ENCODE results near the gene MERTK. TPM values are rescaled to one million over a fixed set of nuclear protein-coding genes. Genes with fewer than 3 reads are reported as not detected.
A peak's percentile ranks its signal among the peaks of the same experiment; 100 is the strongest.
"Not testable (repeated sequence)": the region's sequence is repeated elsewhere in the genome, so short reads cannot be mapped to it uniquely, and the experiment has no call there.

The MERTK gene
- total RNA-seq, 1 experiment from 2014 or later: 0.25 TPM

DNA sequence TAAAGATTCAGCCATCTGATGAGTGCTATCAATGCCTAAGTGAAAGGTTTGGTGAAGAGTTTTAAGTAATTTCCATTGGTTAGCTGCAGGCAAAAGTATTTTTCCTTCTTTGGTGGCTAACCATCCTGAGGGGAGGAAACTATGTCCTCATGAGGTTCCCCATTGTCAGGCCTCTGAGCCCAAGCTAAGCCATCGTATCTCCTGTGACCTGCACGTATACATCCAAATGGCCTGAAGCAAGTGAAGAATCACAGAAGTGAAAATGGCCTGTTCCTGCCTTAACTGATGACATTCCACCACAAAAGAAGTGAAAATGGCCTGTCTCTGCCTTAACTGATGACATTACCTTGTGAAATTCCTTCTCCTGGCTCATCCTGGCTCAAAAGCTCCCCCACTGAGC is 141.7 kb downstream of the MERTK start:
- not testable (repeated sequence) for DNase-seq (ENCODE audit: low read depth)

DNA sequence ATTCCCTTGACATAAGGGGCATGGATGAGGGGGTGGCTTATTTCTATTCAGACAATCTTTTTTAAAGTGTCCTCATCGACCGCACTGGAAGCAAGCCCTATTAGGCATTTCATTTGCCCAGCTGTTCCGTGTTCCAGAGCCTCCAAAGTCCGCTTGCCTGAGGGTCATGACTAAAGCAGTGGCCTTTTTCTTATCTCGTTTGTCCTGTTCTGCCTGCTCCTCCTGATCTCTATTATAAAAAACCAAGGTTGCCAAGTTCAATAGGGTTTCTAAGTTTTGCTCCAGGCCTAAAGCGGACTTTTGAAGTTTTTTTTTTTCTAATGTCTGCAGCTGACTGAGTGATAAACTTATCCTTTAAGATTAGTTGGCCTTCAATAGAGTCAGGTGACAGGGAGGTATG is 143.1 kb downstream of the MERTK start:
- not testable (repeated sequence) for DNase-seq (ENCODE audit: low read depth)

DNA sequence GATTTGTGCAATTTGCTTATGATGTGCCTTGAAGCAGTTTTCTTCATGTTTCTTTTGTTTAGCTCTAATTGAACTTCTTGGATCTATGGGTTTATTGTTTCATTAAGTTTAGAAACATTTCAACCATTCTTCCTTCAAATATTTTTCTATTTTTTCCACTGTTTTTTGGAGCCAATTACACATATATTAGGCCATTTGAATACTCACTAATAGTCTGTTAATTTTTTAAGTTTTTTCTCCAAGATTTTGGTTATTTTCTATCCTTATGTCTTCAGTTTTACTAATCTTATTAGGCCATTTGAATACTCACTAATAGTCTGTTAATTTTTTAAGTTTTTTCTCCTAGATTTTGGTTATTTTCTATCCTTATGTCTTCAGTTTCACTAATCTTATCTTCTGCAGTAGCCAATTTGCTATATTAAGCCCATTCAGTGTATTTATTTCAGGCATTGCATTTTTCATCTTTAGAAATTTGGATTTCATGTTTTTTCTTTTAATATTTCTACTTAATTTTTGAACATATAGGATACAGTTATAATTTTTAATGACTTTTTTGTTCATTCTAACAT is 147.1 kb downstream of the MERTK start:
- DNase-seq (ENCODE audit: low read depth): no peak

DNA sequence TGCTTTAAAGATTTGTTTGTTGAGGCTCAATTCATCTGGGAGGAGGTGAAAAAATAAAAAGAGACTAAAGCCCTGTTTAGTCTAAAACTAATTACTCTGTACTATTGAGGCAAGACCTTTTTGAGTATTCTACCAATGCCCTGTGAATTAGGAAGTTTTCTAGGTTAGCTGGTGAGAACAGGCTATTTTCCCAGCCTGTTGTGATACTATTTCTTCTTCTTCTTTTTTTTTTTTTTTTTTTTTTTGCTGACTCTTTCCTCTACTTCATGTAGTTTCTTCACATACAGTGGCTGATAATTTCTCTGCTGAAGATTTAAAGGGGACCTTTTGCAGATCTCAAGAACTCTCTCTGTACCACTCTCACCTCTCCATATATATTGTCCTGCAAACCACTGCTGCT is 147.8 kb downstream of the MERTK start:
- no peak for DNase-seq (ENCODE audit: low read depth)

DNA sequence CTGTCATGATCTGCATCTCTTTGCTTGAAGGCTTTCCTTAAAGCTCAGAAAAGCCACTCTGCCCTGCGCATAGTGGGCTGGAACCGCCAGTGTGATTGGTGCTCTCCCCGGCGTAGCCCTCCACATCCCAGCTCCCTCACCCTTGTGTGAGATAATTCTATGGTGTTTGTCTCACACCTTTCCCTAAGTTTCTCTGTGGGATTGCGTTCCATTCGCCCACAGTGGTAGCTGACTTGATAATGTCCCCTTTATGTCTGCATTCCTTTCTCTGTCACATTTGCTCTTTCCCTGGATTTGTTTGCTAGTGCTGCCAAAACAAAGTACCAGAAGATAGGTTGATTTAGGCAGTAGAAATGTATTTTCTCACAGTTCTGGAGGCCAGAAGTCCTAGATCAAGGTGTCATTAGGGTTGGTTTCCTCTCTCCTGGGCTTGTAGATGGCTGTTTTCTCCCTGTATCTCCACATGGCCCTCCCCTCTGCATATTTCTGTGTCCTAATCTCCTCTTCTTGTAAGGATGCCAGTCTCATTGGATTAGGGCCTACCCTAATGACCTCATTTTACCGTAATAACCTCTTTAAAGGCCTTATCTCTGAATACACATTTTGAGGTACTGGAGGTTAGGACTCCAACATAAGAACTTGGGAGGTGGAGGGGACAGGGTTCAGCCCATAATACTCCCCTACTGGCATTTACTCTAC is 149.3 kb downstream of the MERTK start:
- no peak for DNase-seq (ENCODE audit: low read depth)

DNA sequence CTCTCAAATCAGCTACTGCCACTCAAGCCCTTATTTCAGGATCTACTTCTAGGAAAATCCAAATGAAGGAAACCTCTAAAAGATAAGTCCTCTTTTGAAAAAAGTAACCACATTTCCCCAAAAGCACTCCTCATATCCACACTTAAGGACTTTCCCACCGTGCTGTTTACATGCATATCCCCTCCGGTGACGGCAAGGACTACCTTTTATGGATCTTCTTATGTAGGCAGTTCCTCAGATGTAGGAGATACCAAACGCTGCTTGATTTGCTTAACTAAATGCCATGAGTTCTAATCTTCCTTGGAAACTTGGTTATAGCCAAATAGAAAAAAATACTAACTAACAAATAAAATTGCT is 149.8 kb downstream of the MERTK start:
- no peak for DNase-seq (ENCODE audit: low read depth)

DNA sequence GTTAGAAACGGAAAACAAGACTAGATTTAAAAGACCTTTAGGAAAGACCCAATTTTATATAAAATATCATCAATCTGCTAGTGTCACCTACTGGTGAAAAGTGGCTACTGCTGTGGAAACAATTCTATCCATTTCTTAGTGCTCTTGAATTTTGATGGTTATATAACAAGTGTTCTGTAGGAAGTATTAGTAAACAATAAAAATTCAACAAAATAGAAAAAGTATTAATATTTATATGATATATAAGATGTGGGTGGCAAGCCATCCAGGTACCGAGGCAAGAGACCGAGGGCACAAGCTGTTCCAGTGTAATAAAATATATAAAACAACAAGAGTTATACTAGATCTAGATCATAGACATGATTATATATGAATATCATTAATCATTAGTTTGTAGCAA is 150.5 kb downstream of the MERTK start:
- peak; percentile 61 for DNase-seq (ENCODE audit: low read depth)

DNA sequence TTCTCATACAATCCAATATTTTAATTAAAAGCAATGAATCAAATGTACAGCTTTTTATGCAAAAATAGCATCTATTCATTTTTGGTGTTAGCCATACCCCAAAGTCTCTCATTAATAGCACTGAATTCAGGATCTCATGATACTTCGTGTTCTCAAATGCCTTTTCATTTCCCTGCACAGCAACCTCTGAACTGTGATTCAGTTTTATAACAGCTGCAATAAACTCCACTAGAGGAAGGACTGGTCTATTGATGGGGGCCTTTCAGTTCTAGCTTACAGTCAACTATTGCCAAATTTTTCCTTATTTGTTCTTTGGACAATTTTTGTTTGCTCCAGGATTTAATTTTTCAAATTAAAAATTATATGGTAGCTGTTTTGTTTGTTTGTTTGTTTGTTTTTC is 151.9 kb downstream of the MERTK start:
- no peak for DNase-seq (ENCODE audit: low read depth)

DNA sequence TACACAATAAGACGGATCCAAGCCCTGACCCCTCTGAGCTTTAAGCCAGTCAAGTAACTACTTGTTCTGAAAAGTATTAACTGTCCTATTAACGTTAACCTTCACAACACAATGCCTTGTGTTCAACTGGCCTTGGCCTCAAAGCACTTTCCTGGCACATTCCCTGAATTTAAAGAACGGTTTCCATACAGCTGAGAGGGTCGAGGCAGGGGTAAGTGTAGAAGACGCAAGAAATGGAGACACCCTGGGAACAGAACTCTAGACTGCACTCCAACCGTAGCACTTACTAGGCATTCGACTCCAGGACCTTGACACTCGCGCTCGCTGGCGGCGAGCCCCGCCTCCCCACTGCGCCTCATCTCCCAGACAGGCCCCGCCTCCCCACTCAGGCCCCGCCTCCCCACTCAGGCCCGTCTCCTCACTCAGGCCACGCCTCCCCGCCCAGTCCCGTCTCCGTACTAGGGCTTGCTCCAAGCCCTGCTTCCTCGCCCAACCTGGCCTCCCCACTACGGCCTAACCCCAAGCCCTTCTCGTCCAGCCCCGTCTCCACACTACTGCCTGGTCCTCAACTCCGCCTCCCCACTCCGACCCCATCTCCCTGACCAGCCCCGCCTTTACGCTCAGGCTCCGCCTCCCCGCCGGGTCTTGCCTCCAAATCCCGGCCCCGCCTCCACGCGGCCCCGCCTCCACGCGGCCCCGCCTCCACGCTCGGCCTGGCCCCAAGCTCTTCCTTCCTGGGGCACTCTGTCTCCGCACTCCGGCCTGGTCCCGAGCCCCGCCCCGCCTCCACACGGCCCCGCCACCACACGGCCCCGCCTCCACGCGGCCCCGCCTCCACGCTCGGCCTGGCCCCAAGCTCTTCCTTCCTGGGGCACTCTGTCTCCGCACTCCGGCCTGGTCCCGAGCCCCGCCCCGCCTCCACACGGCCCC is 155.8 kb downstream of the MERTK start:
- peak; percentile 92 for DNase-seq (ENCODE audit: low read depth)

DNA sequence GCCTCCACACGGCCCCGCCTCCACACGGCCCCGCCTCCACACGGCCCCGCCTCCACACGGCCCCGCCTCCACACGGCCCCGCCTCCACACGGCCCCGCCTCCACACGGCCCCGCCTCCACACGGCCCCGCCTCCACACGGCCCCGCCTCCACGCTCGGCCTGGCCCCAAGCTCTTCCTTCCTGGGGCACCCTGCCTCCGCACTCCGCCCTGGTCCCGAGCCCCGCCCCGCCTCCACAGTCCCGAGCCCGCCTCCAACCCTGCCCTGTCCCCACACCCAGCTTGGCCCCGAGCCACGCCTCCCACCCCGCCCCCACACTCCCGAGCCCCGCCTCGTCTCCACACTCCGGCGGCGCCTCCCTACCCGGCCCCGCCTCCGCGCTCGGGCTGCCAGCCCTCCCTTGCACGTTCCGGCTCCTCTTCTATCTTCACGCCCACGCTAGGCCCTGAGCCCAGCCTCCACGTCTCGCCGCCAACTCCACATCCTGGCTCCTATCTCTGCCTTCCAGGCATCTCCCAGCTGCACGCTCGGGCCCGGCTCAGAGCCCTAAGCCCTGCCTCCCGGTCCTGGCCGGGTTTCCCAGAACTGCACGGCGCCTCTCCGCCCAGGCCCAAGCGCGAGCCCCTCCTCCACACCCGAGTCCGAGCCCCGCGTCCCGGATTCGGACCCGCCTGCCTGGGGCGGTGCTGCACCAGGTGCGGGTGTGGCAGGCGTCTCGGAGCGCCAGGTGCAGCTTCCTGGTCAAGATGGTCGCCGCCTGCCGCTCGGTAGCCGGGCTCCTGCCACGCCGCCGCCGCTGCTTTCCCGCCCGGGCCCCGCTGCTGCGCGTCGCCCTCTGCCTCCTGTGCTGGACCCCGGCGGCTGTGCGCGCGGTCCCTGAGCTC is 156.7 kb downstream of the MERTK start, which contains the start of gene TMEM87B:
TMEM87B (plus strand) TSS at position 423 of the 883 bp plus-strand sequence; CDS start at position 746, 323 bp downstream.
- peak; percentile 94 for DNase-seq (ENCODE audit: low read depth)

DNA sequence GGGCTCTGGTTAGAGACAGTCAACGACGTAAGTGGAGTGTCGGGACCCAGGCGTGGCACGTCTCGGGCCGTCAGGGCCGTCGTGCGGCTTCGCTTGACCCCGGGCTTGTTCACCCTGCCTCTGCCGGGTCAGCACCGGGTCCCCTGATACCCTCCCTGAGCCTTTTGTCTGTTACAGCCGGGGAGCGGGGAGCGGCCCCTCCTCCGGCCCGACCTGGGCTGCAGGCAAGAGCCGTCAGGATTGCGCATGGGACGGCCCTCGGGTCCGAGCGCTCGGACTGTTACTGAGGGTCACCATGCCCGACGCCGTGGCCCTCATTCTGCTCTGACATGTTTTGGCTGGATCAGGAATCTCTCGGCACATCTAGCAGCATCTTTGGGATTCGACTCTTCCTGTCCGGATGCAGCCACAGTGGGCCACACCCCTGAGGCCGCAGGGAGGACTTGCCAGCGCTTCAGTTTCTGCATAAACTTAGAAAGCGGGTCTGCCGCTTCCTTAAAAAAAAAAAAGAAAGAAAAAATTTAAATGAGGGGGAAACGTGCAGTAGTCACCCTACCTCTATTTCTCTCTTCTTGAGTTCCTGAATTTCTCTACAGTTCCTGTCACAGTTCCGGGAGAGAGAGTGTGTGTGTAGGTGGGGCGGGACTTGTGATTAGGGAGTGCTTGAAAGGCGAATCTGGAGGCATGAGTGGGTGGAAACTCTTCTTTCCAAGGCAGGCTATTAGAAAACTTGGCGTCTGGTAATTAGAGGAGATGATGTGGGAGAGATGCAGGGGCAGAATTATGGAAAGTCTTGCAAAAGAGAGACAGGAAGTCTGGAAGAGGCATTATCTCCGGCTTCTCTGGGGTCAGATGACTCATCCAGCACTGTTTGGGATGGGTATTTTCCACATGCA is 157.6 kb downstream of the MERTK start:
- peak; percentile 91 for DNase-seq (ENCODE audit: low read depth)

DNA sequence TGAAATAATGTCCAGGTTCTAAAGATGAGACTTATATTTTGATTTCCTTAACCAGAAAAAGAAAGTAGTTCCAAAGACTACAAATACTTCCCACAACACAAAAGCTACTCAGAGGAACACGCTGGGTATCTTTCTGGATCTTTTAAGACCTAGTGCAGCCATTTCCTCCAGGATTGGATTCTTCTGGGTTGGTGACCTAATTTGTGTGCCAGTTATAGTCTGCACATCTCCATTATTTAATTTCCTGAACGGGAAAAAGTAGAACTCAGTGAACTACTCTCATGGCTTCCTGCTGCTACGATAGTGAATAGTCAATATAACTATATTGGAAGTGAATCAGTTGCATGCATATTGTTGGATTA is 158.2 kb downstream of the MERTK start:
- DNase-seq (ENCODE audit: low read depth): no peak

DNA sequence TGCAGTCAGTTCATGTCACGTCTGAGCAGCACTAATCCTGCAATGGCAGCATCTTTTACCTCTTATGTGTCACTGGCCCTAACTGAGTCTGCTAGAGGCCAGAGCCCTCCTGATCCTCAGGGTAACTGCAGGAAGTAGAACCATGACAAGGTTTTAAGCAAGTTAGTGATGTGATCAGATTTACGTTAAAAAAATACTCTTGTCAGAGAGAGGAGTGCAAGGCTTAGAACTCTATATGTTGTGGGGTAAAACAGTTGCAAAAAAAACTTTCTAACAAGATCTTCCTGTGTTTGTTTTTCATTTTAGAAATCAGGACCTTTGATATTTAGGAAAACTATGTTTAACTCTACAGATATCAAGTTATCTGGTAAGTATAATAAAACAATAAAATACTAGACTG is 161.3 kb downstream of the MERTK start:
- DNase-seq (ENCODE audit: low read depth): no peak

DNA sequence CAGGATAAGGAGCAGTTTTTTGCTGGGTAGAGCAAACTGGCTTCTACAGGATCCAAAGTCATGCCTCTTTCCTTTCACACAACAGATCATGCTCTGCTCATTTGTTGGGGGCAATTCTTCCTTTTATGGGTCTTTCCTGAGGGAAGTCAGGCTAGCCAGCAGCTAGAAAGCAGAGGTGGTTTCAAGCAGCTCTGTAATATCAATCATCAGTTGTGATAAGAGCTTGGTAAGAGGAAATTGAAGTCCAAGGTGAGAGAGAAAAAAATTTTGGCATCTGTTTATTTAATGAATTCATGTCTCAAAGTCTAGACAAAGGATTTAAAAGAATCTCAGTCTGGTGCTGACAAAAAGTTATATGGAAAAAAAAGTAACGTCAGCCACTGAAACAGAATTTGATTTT is 162.9 kb downstream of the MERTK start:
- no peak for DNase-seq (ENCODE audit: low read depth)

DNA sequence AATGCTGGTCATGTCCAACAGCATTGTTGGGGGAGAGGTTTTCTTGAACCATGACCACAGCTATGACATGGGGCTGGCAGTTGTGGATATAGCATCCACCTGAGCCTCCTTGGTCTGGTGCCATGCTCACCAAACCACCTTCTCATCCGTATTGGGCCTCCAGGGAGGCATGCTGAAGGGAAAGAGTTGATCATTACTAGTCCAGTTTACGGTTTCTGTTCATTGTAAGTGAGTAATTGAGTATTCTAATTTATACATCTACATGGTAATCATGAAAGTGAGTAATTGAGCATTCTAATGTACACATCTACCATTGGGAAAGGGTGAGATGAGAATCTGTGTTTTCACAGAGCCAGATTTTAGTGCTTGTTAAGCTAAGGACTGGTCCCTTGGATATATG is 163.4 kb downstream of the MERTK start:
- no peak for DNase-seq (ENCODE audit: low read depth)

DNA sequence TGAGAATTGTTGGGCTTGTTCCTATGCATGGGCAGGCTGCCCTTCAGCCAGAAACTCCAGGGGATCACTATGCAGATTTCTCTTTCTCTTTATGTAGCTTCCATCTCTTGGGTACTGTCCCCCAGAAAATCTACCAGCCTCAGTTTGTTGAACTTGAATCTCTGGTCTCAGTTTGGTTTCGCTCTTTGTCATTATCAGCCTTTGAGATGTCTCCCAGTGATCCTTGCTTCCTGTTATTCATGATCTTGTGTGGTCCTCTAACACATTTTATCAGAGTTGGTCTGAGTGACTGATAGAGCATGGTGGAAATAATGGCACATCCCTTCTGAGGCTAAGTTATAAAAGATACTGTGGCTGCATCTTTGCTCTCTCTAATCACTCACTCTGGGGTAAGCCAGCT is 164.5 kb downstream of the MERTK start:
- no peak for DNase-seq (ENCODE audit: low read depth)

DNA sequence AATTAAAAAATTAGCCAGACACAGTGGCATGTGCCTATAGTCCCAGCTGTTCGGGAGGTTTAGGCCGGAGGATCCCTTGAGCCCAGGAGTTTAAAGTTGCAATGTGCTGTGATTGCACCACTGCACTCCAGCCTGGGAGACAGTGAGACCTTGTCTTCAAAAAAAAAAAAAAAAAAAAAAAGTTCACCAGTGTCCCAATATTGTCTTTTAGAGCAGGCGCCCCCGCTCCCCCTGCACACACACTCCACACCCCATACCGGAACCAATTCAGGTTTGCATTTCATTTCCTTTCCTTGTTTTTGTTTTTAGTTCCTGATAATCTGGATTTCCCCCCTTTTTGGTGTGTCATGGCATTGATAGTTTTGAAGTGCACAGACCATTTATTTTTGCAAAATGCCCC is 167.1 kb downstream of the MERTK start:
- peak; percentile 3 for DNase-seq (ENCODE audit: low read depth)

DNA sequence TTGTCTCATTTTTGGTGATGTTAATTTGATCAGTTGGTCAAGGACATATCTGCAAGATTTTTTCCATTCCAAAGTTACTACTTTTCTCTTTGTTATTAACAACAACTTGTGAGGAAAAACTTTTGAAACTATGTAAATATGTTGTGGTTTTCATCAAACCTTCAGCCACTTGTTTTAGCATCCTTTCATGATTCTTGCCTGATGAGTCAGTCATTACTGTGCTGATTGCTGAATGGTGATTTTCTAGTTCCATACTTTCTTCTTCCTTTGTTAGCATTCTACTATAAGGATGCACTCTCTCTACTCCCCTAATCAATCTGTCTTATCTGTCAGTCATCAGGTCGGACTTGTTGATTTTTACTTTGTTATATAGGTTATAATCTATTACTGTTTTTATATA is 167.6 kb downstream of the MERTK start:
- DNase-seq (ENCODE audit: low read depth): peak; percentile 82

DNA sequence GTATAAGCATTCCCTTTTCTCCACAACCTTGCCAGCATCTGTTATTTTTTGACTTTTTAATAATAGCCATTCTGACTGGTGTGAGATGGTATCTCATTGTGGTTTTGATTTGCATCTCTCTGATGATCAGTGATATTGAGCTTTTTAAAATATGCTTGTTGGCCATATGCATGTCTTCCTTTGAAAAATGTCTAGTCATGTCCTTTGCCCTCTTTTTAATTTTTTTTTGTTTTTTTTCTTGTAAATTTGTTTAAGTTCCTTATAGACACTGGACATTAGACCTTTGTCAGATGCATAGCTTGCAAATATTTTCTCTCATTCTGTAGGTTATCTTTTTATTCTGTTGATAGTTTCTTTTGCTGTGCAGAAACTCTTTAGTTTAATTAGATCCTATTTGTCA is 171.4 kb downstream of the MERTK start:
- not testable (repeated sequence) for DNase-seq (ENCODE audit: low read depth)

DNA sequence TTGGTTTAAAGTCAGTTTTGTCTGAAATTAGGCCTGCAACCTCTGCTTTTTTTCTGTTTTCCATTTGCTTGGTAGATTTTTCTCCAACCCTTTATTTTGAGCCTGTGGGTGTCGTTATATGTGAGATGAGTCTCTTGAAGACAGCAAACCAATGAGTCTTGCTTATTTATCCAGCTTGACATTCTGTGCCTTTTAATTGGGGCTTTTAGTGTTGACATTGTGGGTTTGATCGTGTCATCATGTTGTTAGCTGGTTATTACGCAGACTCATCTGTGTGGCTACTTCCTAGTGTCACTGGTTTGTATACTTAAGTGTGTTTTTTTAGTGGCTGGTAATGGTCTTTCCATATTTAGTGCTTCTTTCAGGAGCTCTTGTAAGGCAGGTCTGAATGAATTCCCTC is 175.5 kb downstream of the MERTK start:
- peak; percentile 37 for DNase-seq (ENCODE audit: low read depth)

DNA sequence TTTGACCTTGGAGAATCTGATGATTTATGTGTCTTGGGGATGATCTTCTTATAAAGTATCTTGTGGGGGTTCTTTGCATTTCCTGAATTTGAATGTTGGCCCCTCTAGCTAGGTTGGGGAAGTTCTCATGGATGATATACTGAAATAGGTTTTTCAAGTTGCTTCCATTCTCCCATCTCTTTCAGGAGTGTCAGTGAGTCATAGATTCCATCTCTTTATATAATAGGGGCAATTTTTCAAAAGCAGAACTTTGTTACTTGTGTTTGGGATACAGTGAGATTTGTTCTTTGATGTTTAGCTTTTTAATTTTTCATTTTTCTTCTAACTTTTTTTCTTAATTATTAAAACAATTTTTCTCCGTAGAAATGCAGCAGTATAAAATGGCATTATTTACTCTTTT is 176.1 kb downstream of the MERTK start:
- peak; percentile 22 for DNase-seq (ENCODE audit: low read depth)
